Suppressor macrophage treated with lipopolysaccharide for 1 hour (primary cell): Measurements from ENCODE around the gene TTC28.

Experiments used
- DNase-seq, 3 donors: peaks; one replicate each; pipeline ENCODE4 v3.0.0-alpha.2; 2020 to 2022

Gene TTC28

GRCh38 chr22:27995801-27996528 is 683.7 kb downstream of the TTC28 start:
- no peak for DNase-seq

- DNase-seq, result peak; percentile 13 to 27 (median 15)
Observed at GRCh38 chr22:27994481-27995331, 684.9 kb downstream of the TTC28 start.

GRCh38 chr22:27993774-27994350 is 685.8 kb downstream of the TTC28 start:
- no peak for DNase-seq

GRCh38 chr22:27993201-27993635 is 686.4 kb downstream of the TTC28 start:
- no peak for DNase-seq

- DNase-seq, result no peak
Observed at GRCh38 chr22:27992294-27993165, 687.1 kb downstream of the TTC28 start.

- DNase-seq, result no peak
Observed at GRCh38 chr22:27991586-27992293, 687.9 kb downstream of the TTC28 start.

GRCh38 chr22:27990879-27991278 is 688.8 kb downstream of the TTC28 start:
- DNase-seq, result peak in 2 of 3 donors; percentile 24 to 30

GRCh38 chr22:27990451-27990840 is 689.2 kb downstream of the TTC28 start:
- DNase-seq, result no peak

GRCh38 chr22:27989758-27990450 is 689.7 kb downstream of the TTC28 start:
- no peak for DNase-seq

GRCh38 chr22:27988704-27989103 is 690.9 kb downstream of the TTC28 start:
- no peak for DNase-seq

GRCh38 chr22:27987557-27987956 is 692.1 kb downstream of the TTC28 start:
- no peak for DNase-seq

GRCh38 chr22:27986937-27987336 is 692.7 kb downstream of the TTC28 start:
- DNase-seq, result no peak

- no peak for DNase-seq
Observed at GRCh38 chr22:27986459-27986858, 693.2 kb downstream of the TTC28 start.

GRCh38 chr22:27985323-27986275 is 694.0 kb downstream of the TTC28 start:
- no peak for DNase-seq

GRCh38 chr22:27984723-27985122 is 694.9 kb downstream of the TTC28 start:
- DNase-seq, result no peak

- DNase-seq, result no peak
Observed at GRCh38 chr22:27984001-27984695, 695.5 kb downstream of the TTC28 start.

- DNase-seq, result no peak
Observed at GRCh38 chr22:27983361-27983791, 696.3 kb downstream of the TTC28 start.

- no peak for DNase-seq
Observed at GRCh38 chr22:27982630-27983180, 696.9 kb downstream of the TTC28 start.

GRCh38 chr22:27982106-27982505 is 697.5 kb downstream of the TTC28 start:
- no peak for DNase-seq
